GM21526 (cell line): ENCODE measurements around the gene HIGD1C.
"Not testable (repeated sequence)": the region's sequence is repeated elsewhere in the genome, so short reads cannot be mapped to it uniquely, and the experiment has no call there.

Source experiments
- ATAC-seq: cut with Tn5 transposase; IDR thresholded peaks from one replicate; pipeline ENCODE4 v1.9.1; 2021; ENCODE audit warnings: moderate library complexity; ENCODE audit not compliant: unreplicated experiment, low FRiP score

HIGD1C gene

DNA sequence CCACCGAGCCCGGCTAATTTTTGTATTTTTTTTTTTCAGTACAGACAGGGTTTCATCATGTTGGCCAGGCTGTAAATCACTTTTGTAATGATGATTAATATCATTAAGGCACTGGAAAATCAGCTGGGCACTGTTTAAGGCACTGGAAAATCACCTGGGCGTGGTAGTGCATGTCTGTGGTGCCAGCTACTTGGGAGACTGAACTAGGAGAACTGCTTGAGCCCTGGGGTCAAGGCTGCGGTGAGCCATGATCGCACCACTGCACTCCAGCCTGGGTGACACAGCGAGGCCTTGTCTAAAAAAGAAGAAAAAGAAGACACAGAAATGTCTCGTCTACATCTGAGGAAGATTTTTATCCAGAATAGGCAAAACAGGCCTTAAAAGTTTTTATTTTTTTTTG is 61.1 kb downstream of the HIGD1C start:
- ATAC-seq = no peak

GRCh38 chr12:51014467-51014866 is 62.1 kb downstream of the HIGD1C start:
- not testable (repeated sequence) for ATAC-seq

GRCh38 chr12:51017452-51017851 is 65.1 kb downstream of the HIGD1C start:
- no peak for ATAC-seq

DNA sequence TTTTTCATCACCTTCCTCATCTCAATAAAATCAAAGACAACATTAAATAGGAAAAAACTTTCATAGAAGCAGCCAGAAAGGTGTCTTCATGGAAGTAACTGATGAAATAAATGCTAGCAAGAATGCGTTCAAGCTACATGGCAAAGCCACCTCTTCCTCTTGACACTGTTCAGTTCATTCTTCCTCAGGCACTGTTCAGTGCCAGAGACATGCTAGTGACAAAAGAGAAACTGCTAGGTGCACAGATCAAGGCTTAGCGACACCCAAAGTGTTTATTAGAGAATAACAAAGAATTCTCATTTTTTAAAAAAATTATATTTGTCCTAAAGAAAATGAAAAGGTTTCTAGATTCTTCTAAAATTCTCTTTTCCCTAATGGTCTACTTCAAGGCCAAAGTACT is 66.6 kb downstream of the HIGD1C start:
- ATAC-seq = no peak

DNA sequence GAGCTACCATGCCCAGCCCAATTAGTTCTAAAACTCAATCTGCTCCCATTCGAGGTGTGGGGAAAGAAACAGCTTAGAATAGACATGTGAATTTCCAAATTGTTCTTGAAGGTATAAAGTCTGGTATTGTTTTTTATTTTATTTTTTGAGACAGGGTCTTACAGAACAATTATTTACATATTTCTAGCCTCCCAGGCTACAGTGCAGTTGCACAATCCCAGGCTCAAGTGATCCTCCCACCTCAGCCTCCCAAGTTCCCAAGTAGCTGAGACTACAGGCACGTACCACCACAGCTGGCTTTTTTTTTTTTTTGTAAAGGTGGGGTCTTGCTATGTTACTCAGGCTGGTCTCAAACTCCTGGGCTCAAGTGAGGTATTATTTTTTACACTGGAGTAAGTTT is 67.6 kb downstream of the HIGD1C start:
- no peak for ATAC-seq
